ENCODE measurements around the gene TIAM2.

Gene TIAM2

DNA sequence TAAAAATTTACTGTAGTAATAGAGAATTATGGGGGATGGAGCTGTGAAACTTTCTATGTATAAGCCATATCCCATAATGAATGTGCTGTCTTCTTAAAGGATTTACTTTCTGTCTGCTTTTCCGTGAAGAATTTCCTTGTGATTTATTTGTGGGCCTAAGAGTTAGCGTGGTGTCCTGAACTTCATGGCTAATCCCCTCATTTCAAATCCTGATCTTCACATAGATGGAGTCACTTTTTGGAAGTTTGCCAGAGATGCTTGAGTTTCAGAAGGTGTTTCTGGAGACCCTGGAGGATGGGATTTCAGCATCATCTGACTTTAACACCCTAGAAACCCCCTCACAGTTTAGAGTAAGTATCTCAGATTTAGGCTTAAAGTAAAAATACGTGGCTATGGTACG lies 249.3 kb downstream of the TIAM2 start:
- no peak for DNase-seq

DNA sequence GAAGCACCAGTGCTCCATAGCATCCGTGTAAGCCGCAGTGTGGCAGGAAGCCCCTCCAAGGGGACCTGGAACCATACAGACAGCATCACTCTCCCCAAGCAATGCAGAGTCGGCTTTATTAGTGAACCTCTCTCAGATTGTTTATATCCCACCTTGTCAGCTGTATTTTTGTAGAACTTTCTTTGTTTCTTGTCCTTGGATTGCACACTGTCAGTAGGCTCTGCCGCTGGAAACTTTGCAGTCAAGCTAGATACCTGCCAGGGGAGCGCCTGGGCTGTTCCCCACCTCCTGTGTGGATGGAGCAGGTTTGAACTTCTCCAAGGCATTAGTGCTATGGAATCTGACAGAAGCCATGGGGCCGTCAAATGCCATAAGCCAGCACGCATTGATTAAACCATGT lies 250.1 kb downstream of the TIAM2 start:
- no peak for DNase-seq

DNA sequence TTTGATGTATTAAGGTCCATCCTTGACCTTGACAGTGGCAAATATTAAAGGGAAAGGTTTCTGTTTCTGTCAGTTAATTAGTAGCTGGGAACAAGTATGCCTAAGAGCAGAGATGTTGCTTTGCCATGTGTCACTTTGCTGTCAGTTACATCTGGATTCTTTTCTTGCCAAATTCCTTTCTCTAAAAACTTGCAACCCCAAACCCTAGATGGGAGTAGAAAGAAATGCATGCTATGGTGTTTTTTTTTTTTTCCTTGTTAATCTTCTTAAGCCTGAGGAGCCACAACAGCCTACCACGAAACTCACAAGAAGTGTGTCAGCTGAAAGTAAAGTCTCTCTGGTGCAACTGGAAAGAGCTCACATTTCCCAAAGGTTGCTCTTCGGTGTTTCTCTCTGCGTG lies 250.7 kb downstream of the TIAM2 start:
- no peak for DNase-seq

DNA sequence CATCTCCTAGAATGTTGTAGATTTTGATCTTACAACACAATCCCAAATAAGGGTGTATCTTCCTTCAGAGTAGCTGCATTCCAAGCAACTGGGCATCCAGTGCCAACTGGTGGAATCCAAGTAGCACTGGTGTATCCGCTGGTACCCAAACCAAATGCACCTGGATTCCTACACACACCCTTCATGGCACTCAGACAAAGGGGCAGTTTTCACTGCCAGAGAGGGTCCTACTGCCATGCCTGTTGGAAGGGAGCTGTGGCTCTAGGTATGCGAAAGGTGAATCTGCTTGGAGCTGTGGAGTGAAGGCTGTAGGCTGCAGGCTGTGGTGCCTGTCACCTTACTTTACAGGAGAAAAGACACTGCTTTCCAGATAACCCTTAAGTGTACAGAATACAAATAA lies 251.7 kb downstream of the TIAM2 start:
- no peak for DNase-seq

DNA sequence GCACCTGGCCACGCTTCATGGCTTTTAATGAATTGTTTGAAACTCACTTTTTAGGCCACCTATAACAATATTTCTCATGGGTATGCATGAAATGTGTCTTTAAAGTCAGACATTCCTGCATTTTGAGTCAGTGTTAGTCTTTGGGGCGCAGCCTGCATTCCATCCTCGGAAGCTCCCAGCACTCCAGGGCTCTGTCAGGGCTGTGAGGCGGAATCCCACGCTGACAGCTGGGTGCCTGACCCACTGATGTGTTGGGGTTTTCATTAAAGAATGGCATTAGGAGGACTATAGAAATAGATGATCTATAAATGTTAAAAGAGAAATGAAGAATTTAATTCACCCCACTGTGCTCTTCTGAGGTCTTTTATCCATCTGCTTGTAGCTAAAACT lies 252.5 kb downstream of the TIAM2 start:
- no peak for DNase-seq

DNA sequence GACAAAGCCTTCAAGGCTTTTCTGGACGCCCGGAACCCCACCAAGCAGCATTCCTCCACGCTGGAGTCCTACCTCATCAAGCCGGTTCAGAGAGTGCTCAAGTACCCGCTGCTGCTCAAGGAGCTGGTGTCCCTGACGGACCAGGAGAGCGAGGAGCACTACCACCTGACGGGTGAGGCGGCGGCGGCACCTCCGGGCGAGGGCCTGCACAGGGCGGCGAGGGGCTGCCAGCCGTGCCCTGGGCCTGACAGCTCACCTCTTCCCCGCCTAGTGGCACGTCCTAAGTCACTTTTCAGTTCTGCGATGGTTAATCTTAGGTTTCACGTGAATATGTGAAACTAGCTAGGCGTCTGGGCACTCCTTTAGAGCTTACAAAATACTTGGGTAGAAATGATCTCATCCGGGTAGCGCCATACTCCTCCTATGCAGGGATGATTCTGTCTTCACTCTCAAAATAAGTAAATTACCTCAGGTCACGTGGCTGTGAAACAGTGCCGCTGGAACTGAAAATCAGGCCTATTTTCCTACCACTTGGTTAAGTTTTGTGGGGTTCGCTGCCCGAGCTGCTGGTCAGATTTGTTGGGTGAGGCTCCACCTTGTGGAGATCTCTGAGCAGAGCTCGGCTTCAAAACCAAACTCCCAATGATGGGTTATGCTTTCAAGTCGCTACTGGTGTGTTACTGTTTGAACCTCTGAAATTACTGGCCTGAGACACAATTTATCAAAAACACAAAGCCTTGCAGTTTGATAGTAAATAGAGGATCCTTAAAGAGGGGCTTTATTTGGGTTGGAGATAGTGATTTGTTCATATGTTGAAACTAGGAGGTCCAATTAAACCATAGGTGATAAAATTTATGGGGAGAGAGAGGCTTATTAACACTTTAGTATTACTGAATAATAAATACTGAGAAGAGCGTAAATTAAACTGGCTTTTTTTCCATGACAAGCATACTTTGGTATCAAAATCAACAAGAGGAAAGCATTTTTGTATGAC lies 253.2 kb downstream of the TIAM2 start:
- DNase-seq: peak; percentile 29

DNA sequence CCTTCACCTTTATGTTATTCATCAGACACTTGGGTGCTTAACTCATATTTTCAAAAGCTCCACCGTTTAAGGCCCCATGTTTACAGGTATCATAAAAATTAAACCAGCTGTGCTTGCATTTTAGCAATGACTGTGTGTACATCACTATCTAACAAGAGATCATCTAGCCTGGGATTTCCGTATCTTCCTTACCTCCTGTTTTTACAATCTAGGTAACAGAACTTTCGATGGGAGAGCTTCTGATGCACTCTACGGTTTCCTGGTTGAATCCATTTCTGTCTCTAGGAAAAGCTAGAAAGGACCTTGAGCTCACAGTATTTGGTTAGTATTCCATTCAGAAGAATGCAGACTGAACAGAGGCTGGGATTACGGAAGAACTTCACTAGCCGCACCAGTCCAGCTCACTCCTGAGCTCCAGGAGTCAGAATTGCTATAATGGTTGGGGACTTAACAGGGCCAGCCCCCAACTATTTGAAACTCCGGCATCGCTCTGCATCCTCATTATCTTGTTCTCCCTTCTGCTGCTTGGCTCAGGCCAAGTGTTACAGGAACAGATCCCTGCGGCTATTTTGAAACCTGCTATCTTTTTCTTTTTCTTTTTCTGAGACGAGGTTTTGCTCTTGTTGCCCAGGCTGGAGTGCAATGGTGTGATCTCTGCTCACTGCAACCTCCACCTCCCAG lies 255.7 kb downstream of the TIAM2 start:
- DNase-seq: no peak

DNA sequence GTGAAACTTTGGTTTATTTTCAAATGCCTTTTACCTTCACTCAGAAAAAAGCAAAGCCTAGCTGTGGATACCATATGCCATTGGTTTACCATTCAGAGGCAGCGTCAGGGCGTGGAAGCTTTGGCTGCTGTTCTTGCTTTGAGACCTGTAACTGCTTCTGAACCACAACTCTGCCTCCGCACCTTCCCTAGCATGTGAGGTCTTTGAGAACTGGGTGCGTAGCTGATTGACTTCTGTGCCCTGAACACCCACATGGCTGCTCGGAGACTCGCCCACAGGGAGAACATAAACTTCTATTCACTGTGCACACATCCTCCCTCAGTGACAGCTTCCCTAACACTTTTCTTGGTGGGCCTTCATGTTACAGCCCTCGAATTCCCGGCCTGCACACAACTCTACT lies 257.5 kb downstream of the TIAM2 start:
- DNase-seq: no peak

DNA sequence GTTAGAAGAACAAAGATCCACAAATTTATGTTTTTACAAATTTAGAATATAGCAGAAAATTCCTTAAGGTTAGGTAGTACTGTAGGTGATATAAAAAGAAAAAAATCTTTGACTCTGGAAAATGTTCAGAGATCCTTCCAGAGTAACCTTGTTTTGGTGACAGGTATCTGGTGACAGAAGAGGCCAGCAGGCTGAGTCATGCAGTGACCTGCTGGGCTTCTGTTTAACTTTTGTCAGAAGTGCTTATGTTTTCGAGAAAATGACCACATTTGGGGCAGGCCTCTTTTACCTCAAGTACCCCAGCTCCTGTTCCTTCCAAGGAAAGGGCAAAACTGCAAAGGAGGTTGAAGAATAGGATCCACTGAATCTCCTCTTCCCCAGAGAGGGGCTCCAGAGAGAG lies 258.2 kb downstream of the TIAM2 start:
- DNase-seq: no peak

DNA sequence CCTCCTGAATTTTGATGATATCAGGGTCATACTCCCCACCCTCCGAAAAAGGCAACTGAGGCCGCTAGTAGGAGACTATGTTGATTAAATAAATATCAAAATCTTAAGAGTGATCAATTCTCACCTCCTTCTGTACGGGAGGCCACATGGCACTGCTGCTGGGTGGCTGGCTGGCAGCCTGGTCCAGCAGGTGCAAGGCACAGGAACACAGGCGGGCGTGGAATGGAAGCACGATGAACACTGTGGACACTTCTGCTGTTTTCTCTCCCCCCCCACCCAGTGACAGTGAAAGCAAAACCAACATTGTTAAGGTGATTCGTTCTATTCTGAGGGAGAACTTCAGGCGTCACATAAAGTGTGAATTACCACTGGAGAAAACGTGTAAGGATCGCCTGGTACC lies 259.0 kb downstream of the TIAM2 start:
- no peak for DNase-seq

DNA sequence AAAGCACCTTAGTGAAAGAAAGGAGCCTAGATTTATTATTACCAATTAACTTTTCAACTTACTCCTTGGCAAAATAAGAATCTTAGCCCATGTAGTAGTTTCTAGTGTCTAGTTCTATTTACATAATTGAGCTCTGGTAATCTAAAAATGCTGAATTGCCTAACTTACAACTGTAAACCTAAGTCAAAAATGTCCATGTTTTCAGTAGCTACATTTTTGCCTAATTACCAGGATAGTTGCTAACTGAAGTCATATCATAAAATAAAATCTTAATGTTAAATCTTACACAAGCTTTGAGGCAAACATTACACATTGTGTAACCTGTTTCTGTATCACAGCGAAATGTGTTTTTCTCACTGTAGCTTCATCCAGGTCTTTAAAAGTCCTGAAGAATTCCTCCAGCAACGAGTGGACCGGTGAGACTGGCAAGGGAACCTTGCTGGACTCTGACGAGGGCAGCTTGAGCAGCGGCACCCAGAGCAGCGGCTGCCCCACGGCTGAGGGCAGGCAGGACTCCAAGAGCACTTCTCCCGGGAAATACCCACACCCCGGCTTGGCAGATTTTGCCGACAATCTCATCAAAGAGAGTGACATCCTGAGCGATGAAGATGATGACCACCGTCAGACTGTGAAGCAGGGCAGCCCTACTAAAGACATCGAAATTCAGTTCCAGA lies 261.1 kb downstream of the TIAM2 start:
- no peak for DNase-seq

DNA sequence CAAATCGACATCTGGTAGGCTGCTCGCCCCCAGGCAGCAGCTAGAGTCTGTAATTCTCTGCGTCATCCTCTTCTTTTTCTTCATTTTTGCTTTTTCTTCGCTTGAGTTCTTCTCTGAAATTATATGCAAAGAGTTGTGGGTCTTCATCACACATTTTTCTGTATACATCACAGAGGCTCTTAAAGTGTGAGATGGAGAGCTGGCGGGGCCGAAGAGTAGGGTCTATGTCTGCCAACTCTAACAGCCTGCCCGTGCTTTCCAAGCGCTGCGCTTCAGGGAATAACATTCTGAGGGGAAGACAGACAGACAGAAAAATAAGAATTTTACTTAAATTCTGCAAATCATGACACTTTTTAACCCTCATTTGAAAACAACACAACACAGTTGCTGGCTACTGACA lies 262.7 kb downstream of the TIAM2 start:
- DNase-seq: no peak

DNA sequence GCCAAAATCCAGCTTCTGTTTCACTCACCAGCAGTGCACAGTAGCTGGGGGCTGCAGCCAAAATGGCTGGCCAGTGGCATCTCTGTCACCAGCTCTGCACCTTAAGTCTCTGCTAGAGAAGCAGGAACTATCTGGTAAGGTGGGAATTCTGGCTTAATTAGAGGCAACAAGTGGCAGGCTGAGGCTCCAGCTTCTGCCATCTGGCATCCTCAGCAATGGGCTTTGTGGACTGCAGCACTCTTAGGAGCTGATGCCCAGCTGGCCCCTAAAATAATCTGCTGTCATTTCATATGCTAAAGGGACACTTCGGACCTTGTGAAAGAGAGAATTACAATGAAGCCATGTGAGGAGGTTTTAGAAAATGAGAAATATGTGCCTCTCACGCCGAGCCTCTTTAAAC lies 264.1 kb downstream of the TIAM2 start:
- no peak for DNase-seq

DNA sequence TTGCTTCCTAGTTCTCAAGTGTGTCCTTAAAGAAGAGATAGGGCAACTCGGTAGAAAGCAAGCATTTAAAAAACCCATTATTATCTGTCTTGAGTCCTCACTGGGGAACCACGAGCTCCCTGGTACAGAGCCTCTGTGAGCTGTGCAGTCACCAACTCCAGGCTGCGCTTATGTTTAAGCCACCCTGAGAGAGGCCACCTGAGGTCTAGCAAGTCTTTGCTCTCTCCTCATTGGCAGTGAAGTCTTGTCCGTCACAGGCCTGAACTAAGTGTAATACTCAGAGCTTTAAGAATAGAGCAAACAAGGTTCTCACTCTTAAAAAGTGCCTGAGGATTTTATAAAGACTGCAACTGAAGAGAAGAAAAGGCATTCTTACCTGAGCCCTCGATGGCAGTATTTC lies 264.8 kb downstream of the TIAM2 start:
- no peak for DNase-seq

DNA sequence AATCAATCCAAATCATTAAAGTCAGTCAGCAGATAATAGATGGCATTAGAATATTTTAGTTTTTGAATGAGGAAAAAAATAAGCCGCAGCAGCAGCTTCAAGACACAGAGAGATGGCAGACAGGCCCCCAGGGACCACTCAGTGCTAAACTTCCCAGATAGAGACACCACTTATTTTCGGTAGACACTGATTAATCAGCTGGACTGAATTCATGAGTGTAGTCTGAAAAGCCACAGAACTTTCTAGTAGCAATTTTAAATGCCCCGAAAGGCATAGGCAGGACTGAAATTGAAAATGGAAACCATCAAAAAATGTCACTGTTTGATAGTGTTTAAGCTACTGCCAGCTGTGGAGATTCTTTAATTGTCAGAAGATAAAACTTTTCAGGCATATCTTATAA lies 265.6 kb downstream of the TIAM2 start:
- DNase-seq: no peak

DNA sequence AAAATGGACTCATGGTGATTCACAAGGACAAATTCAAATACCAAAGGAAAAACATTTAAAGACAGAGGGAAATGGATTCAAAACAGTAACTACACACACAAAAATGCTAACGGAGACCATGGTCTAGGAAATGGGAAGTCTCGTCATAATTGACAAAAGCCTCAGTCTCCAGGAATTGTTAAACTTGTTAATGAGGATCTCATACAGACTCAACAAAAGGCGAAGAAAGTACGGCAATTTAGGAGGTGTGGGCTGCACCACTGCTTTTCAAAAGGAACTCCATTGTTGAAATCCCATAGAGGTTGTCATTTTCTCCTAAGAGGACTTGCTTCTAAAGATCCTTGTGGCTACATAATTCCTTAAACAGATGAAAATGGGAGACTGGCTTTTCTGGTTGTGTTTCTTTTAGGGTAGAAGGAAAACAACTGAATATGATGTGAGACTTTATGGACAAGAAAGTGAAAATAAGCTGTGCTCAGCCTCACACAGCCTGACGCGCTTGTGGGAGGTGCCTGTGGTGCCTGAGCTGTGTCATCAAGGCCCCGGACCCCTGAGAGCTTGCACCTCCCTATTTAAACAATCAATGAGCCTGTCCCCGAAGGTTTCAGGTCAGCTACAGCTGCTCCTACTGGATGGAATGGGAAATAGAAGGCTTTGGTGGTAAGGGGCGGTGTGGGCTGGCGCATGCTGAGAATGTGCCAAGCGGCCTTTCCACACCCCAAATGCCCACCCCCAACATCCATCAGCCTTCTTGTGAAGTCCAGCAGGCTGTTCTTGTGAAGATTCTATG lies 266.2 kb downstream of the TIAM2 start:
- DNase-seq: no peak

DNA sequence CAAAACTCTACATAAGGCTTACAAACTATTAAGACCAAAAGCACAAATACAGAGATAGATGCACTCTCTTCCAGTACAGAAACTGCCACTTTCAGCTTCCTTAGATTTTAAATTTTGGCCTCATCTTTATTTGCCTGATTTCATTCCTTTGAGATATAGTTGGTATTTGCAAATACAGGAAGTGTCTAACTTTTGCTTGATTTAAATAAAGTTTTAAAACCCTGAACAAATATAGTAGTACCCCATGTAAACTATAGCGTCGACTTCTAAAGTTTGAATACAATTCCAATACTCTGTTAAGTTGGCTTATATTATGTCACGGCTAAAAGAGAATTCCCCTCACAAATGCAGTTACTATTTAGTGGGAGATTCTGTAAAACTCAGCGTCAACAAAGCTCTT lies 267.5 kb downstream of the TIAM2 start:
- DNase-seq: no peak

DNA sequence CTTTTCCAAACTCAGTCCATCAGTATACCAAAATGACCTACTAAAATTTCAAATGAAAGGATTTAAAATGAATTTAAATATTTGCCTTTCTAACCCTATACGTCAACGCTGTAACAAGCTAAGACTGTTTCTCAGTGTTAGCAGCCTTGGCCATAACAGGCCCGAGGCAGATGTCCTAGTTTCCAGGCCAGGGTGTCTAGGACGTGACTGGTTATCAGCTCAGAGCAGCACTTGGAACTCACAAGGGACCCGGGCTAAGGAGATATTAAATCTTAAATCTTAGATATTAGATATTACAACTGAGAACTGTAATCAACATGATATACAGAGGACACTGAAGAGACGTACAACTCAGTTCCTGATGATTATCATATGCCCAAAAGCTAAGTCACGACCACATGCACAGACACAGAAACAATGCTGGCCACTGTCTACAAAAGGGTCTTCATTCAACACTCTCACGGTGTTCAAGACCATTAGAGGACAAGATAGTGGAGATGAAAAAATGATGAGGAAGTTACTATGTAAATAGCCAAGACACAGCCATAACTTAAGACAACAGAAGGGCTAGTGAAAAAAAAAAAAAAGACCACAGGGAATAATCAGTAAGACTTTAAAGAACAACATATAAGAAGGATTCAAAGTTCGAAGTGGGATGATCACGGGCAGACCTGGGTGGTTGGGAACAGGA lies 268.4 kb downstream of the TIAM2 start, which contains the start of gene CLDN20:
Gene CLDN20 (plus strand): TSS at position 641 of the 691 bp plus-strand sequence. CDS start 11,707 bp downstream, outside the sequence.
- no peak for DNase-seq

DNA sequence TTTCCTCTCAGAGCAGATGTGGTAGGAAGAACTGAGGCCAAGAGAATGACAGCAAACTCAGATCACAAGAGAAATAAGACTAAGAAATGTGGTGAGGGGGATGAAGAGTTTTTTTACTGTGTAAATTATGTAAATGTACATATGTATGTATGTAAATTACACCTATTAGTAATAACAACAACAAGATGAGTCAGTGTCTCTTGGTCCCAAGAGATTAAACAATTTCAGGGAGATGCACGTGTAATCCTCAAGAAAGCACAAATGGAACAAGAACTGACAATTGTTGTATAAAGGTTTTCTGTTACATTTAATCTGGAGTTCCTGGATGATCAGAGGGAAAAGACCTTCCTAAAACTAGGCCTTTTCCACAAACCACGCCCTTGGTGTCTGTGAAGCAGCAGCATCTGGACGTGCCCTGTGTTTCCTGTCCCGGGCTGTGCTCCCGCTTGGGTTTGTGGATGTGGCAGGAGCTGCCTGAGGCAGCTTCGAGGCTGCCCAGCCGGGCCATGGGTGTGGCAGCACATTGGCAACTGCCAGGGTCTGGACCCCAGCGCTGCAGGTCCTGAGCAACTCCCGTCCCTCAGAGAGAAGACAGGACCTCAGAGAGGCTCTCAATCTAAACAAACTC lies 269.7 kb downstream of the TIAM2 start:
- DNase-seq: no peak

DNA sequence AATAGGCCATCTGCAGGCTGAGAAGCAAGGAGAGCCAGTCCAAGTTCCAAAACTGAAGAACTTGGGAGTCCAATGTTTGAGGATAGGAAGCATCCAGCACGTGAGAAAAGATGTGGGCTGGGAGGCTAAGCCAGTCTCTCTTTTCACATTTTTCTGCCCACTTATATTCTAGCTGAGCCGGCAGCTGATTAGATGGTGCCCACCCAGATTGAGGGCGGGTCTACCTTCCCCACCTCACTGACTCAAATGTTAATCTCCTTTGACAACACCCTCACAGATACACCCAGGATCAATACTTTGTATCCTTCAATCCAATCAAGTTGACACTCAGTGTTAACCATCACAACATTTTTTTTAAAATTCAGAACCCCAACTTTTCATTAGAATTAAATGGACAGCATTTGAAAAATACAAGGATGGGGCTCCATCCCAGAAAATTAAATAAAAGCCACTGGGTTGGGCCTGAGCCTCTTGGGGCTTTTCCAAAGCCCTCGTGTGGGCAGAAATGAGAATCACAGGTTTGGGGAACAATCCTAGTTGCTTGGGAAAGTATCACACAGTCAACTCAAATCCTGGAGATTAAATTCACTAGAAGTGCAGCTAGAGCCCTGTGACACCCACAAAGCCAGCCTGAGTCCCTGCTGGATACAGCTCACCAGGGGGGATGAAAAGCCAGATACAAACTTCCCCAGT lies 270.9 kb downstream of the TIAM2 start:
- no peak for DNase-seq

DNA sequence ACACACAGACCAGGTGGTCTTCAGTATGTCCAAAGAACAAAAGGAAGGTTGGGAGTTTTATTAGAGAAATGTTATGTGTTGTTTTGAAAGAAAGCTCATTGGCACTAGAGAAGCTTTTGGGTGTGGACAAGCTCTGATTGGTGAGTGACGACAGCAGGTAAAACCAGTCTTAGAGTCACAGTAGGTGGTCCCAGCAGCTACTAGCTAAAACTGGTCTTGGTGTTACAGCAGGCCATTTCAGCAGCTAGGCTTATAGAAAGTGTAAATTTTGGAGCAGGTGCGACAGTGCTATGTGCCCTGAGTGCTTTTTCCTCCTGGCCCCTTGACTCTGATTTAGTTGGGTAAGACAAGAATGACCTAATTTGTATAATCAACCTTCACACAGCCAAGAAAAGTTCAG lies 272.3 kb downstream of the TIAM2 start:
- DNase-seq: no peak

Data from CD4-positive, alpha-beta T cell treated with Interleukin-15 for 1 hour (primary cell).